ENCODE data around the gene TMEM273.

Gene TMEM273

DNA sequence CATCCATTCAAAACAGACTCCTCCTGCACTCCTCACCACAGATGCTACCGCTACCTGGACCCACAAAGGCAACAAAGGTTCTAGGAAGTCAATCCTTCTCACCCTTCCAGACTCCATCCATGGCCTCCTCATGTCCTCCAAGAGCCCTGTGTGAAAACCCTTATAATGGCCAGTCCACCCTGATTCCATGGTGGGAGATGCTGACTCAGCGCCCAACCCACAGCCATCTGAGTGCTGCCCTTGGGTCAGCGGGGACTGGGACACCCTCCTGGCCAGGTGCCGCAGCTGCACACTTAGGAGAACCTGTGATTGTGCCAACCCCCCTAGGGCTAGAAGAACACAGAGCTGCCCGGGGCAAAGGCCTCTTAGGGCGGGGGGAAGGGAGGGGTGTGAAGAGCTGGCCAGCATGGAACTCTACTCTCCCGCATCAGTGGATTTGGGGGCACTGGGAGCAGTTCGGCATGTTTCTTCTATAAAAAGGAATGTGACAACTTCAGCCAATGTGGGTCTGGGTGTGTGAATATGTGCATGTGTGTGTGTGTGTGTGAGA, 25.4 kb downstream of the TMEM273 start:
- no peak for TF ChIP-seq ZFX (IDR thresholded peaks at IDR 0.05)
- no peak overlapping the region for H3K27ac ChIP-seq

DNA sequence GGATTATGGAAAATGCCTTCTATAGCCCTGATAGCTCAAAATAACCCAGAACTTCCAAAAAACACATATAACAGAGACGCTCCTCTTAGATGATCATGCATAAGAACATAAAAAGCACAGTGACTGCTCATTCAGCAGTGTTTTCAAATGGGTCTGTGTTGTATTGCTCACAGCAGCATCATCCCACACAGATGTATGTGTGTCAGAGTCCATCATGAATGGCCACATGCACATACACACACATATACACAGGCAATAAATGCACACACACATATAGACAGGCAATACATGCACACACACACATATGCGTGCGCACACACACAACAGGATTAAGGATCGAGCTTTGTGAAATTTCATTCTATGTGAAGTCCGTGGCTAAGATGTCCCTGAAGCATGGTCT, 26.1 kb downstream of the TMEM273 start:
- TF ChIP-seq, protein P1, sequence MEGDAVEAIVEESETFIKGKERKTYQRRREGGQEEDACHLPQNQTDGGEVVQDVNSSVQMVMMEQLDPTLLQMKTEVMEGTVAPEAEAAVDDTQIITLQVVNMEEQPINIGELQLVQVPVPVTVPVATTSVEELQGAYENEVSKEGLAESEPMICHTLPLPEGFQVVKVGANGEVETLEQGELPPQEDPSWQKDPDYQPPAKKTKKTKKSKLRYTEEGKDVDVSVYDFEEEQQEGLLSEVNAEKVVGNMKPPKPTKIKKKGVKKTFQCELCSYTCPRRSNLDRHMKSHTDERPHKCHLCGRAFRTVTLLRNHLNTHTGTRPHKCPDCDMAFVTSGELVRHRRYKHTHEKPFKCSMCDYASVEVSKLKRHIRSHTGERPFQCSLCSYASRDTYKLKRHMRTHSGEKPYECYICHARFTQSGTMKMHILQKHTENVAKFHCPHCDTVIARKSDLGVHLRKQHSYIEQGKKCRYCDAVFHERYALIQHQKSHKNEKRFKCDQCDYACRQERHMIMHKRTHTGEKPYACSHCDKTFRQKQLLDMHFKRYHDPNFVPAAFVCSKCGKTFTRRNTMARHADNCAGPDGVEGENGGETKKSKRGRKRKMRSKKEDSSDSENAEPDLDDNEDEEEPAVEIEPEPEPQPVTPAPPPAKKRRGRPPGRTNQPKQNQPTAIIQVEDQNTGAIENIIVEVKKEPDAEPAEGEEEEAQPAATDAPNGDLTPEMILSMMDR (conservative IDR thresholded peaks at IDR 0.05): no peak
- TF ChIP-seq ZFX (IDR thresholded peaks at IDR 0.05): no peak
- no peak overlapping the region for H3K27ac ChIP-seq

DNA sequence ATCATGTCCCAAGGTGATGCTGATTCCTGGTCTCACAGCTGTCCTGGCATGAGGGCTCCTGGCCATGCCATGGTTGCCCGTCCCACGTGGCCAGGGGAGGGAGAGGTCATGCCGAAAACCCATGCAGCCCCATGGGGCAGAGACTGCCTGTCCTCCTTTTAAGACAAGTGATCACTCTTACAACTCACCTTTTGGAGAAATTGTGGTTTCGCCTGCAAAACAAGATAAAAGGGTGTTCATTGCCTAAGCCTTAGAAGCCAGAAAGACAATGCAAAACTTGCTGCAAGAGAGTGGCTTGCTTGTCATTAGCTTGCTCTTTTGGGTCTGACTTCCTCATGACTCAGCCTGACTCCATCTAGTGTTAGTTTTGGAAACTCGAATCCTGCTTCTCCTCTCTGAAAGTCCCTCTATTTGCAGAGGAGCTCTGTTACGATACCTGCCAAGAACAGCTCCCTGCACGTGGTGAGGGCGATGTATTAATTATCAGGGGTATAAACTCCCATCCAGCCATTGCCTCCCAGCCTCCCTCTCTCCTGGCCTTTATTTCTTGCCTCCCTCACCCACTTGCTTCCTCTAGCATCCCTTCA, 26.7 kb downstream of the TMEM273 start:
- no peak for TF ChIP-seq ZFX (IDR thresholded peaks at IDR 0.05)
- TF ChIP-seq, protein P1 (conservative IDR thresholded peaks at IDR 0.05): peak; percentile 63
- H3K27ac ChIP-seq: no peak overlapping the region

DNA sequence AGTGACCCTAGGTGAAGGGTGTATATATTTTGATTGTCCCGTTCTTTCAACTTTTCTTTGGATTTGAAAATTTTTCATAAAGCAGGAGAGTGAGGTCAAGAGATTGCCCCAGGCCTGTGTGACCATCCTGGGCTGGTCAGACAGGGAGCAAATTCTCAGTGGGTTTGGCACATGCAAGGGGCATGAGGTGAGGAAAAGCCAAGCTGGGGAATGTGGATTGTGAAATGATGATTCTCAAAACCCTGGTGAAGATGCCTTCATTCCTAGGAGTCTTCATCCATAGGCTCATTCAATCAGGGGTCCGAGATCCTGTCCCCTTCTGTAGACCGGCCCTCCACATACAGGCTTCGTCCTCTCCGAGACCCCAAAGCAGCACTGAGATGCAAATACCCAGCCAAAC, 27.4 kb downstream of the TMEM273 start:
- H3K27ac ChIP-seq: no peak overlapping the region
- no peak for TF ChIP-seq ZFX (IDR thresholded peaks at IDR 0.05)
- TF ChIP-seq, protein P1 (conservative IDR thresholded peaks at IDR 0.05): no peak

DNA sequence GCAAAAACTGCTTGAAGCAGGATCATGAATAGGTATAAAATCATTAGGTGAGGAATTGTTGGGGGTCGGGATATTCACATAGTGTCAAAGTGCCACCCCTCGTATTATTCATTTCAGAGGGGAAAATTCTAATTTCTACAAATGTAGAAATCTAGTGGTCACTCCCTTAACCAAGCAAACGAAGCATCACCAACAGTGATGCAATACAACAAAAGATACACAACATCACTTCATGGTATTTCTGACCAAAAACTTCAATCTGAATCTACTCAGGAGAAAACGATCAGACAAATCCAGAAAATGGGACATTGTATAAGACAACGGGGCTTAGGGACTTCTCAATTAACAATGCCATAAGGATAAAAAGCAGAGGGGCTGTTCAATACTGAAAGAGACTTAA, 28.1 kb downstream of the TMEM273 start:
- TF ChIP-seq ZFX (IDR thresholded peaks at IDR 0.05): no peak
- TF ChIP-seq, protein P1 (conservative IDR thresholded peaks at IDR 0.05): no peak
- no peak overlapping the region for H3K27ac ChIP-seq

DNA sequence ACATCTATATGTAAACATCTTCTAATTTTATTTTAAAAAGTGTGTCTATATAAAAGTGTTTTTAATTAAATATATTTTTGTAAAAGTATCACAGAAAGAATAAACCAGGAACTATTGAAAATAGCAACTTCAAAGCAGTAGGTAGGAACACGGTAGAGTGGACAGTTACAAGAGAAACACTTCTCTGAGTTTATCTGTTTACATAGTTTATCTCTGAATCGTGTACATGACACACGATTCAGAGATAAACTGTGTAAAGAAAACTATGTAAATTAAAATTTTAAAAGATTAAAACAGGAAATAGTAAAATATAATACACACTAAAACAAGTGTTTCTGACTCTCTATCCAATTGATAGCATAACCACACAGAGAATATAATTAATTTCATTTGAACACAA, 29.3 kb downstream of the TMEM273 start:
- TF ChIP-seq, protein P1 (conservative IDR thresholded peaks at IDR 0.05): no peak
- TF ChIP-seq ZFX (IDR thresholded peaks at IDR 0.05): no peak

DNA sequence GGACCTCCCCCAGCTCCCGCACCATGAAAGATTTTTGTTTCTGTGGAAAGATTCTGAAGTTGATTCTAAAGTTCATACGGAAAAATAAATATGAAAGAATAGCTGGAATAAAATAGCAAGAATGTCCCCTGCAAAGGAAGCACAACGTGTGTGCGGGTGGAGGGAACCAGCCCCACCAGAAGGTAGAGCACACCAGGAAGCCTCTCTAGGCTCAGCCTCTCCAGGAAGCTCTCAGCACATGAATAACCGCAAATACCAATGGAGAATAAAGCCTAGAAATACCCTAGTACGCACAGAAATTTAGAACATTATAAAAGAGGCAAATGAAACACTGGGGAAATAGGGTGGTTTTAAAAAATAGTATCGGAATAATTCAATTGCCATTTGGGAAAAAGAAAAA, 29.8 kb downstream of the TMEM273 start:
- no peak overlapping the region for H3K27ac ChIP-seq
- TF ChIP-seq ZFX (IDR thresholded peaks at IDR 0.05): no peak
- TF ChIP-seq, protein P1 (conservative IDR thresholded peaks at IDR 0.05): no peak

More for the DNA sequence above, 29.3 kb downstream of the TMEM273 start:
- H3K27ac ChIP-seq: no peak overlapping the region

DNA sequence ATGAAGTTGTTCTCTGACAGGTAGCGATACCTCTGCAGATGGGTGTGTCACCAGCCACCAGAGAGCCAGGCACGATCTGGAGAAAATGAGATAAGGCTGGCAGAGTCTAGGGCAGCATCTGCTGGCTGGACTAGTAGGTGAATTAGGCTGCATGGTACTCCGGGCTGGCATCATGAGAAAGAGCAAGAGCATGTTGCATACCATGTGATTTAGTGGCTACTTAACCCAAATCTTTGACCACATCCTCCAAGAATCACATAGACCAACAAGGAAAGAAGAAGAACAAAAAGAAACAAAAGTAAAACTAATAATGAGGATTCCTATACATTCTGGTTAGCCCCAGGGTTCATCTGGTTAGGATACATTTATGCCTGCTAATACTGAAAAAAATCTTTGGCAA, 31.0 kb downstream of the TMEM273 start:
- TF ChIP-seq, protein P1 (conservative IDR thresholded peaks at IDR 0.05): no peak
- no peak for TF ChIP-seq ZFX (IDR thresholded peaks at IDR 0.05)
- no peak overlapping the region for H3K27ac ChIP-seq

Data from C4-2B (cell line).